Fibroblast of villous mesenchyme (primary cell): Measurements from ENCODE around the gene TRAF2. TPM values are rescaled to one million over a fixed set of nuclear protein-coding genes. Genes with fewer than 3 reads are reported as not detected.

Source experiments
- DNase-seq: peaks from one replicate; pipeline ENCODE4 v3.0.0-alpha.2; 2010; ENCODE audit warnings: low read depth
- H3K4me3 ChIP-seq: 2 replicates; pipeline ENCODE4 v1.5.1; 2011; ENCODE audit warnings: low read depth, mild to moderate bottlenecking, low read length
- total RNA-seq: library from RNA; depleted of rRNA; stranded (reverse); fragments of >200 nt; gene quantifications from 2 replicates; pipeline ENCODE4 v1.2.3, GENCODE V29; 2012
- TF ChIP-seq, protein P1 (sequence below): IDR thresholded peaks from 2 replicates; pipeline ENCODE4 v1.5.1; 2012; ENCODE audit warnings: low read depth, mild to moderate bottlenecking, low read length; ENCODE audit not compliant: insufficient read depth

TRAF2 gene
- total RNA-seq, 1 donor: 16.8 TPM

GRCh38 chr9:136955202-136955942 is 69.1 kb downstream of the TRAF2 start:
- TF ChIP-seq, protein P1, sequence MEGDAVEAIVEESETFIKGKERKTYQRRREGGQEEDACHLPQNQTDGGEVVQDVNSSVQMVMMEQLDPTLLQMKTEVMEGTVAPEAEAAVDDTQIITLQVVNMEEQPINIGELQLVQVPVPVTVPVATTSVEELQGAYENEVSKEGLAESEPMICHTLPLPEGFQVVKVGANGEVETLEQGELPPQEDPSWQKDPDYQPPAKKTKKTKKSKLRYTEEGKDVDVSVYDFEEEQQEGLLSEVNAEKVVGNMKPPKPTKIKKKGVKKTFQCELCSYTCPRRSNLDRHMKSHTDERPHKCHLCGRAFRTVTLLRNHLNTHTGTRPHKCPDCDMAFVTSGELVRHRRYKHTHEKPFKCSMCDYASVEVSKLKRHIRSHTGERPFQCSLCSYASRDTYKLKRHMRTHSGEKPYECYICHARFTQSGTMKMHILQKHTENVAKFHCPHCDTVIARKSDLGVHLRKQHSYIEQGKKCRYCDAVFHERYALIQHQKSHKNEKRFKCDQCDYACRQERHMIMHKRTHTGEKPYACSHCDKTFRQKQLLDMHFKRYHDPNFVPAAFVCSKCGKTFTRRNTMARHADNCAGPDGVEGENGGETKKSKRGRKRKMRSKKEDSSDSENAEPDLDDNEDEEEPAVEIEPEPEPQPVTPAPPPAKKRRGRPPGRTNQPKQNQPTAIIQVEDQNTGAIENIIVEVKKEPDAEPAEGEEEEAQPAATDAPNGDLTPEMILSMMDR: no peak

DNA sequence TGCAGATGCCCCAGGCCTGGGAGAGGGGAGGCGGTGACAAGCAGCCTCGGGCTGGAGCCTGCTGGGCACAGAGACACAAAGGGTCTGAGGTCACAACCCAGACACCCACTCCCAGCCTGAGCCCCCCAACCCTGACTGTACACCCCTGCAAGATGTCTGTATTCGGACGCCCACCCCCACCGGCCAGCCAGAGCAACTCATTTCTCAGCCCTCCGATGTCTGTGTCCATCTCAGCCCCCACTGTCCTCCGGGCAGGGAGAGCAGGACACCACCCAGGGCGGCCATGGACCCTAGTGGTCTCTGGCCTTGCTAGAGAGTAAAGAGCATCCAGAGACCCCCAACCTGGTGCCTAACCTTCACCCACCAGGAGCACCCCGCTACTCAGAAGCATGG is 69.6 kb downstream of the TRAF2 start:
- DNase-seq: no peak
- TF ChIP-seq, protein P1: no peak
- H3K4me3 ChIP-seq: no peak overlapping the region

More at GRCh38 chr9:136955202-136955942, 69.1 kb downstream of the TRAF2 start:
- no peak for DNase-seq
- H3K4me3 ChIP-seq: no peak overlapping the region

DNA sequence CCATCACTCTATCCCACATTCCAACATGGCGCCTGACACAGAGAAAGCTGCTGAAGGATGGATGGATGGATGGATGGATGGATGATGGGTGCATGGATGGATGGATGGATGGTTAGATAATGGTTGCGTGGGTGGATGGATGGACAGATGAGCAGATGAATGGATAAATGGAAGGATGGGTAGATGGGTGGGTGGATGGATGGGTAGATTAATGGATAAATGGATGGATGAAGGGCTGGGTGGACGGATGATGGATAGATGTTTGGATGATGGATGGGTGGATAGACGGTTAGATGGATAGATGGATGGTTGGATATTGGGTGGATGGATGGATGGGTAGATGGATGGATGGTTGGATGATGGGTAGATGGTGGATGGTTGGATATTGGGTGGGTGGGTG is 70.3 kb downstream of the TRAF2 start:
- TF ChIP-seq, protein P1: no peak
- no peak overlapping the region for H3K4me3 ChIP-seq
- no peak for DNase-seq

DNA sequence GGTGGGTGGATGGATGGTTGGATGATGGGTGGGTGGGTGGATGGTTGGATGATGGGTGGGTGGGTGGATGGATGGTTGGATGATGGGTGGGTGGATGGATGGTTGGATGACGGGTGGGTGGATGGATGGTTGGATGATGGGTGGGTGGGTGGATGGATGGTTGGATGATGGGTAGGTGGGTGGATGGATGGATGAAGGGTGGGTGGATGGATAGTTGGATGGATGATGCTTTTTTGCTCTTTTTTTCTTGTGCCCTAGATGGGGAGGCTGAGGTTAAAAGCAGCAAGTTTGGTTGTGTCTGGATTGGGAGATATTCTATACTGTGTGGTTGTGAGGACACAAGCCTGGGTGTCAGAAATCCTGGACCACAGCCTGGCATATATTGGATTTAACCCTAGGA is 71.1 kb downstream of the TRAF2 start:
- TF ChIP-seq, protein P1: no peak
- DNase-seq: no peak
- no peak overlapping the region for H3K4me3 ChIP-seq

- no peak for DNase-seq
- TF ChIP-seq, protein P1: no peak
- no peak overlapping the region for H3K4me3 ChIP-seq
Observed at GRCh38 chr9:136957901-136958300, 71.6 kb downstream of the TRAF2 start.

DNA sequence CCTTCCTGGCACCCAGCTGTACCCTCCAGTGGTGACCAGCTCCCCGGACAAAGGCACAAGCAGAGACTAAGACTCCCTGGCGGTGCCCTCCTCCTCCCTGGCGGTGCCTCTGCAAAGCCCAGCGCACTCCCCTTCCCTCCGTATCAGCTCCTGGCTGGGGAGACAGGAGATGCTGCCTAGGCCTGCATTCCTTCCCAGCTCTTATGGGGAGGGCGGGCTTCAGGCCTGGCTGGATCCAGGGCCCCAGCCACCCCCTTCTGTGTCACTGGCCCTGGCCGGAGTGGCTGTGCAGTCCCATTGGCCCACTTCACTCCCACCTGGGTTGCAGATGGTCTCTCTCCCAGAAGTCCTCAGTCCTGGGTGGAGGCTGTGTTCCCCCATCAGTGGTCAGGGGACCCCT is 72.2 kb downstream of the TRAF2 start:
- TF ChIP-seq, protein P1: no peak
- DNase-seq: no peak
- H3K4me3 ChIP-seq: no peak overlapping the region
